SK-N-MC (cell line): Measurements from ENCODE around the gene ATP13A5.

Experiments
- EZH2 ChIP-seq: fragments of 200-600 bp; sonication (generic); IDR thresholded peaks from one replicate; pipeline ENCODE4 v1.6.1; 2017; ENCODE audit warnings: antibody characterized with exemption
- FOXP2 ChIP-seq: optimal IDR thresholded peaks from 2 replicates; pipeline ENCODE3; 2011; ENCODE audit warnings: mild to moderate bottlenecking, moderate library complexity; ENCODE audit not compliant: insufficient read depth; ENCODE audit errors: extremely low read length, control extremely low read depth
- POLR2AphosphoS5 ChIP-seq: IDR thresholded peaks from 2 replicates; pipeline ENCODE4 v1.6.1; 2012; ENCODE audit warnings: mild to moderate bottlenecking, low read depth, low read length, borderline replicate concordance

DNA sequence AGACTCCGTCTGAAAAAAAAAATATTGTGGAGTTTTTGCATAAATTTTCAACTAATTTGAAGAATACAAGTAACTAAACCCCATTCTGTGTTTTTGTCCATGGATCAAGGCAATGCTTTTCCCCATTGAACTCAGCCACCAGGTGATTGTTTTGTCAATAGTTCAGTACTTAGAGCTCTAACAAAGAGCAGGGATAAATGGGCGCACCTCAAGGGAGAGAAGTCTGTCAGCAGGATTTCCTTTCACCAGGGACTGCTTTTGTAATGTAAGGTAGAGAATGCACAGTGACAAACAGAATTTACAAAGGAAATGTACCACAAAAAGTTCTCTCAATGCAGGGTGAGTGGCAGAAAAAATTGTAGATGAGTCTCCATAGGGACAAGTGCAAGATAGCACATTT, 10.8 kb upstream of the ATP13A5 start:
- TF ChIP-seq EZH2 (no peak), POLR2AphosphoS5 (no peak), FOXP2 (no peak)
